Measurements from ENCODE around the gene CALR. TPM values are rescaled to one million over a fixed set of nuclear protein-coding genes. Genes with fewer than 3 reads are reported as not detected.

CALR gene
- total and polyA plus RNA-seq, 12 donors, result 224 to 1,489 (median 613) TPM

DNA sequence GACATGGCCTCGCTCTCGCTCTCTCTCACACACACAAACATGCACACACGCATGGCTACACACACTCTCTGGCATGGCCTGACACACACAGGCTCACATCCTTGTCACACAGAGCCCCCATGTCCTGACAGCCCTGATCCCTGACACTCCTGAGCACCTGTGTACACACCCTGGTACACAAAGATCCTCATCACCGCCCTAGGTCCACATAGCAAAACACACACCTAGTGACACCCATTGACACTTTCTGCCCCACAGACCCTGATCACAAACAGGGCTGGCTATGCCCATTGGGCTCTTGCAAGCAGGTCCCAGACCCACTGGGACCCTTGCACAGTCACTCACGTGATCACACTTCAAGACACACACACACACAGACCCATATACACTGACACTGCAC is 52.9 kb downstream of the CALR start:
- WGBS, 4 donors, result 90 to 98% (median 94%) methylated on average over 5 of the region's 5 CpGs
- H3K36me3 ChIP-seq (replicated peaks in 1 of 2), result no peaks in the 10 kb centered on the region
- no peaks in the 10 kb centered on the region for H3K4me1 ChIP-seq (replicated peaks in 1 of 2)
- no peak for DNase-seq
- intact Hi-C loops (cut with DNase I), result no loop called here
- H3K27me3 ChIP-seq, result no peaks in the 10 kb centered on the region
- H3K9me3 ChIP-seq (replicated peaks in 1 of 3), result no peaks in the 10 kb centered on the region
- no peak overlapping the region for H3K27ac ChIP-seq
- TF ChIP-seq POLR2A (IDR thresholded peaks at IDR 0.05), result no peak
- TF ChIP-seq, protein P1, sequence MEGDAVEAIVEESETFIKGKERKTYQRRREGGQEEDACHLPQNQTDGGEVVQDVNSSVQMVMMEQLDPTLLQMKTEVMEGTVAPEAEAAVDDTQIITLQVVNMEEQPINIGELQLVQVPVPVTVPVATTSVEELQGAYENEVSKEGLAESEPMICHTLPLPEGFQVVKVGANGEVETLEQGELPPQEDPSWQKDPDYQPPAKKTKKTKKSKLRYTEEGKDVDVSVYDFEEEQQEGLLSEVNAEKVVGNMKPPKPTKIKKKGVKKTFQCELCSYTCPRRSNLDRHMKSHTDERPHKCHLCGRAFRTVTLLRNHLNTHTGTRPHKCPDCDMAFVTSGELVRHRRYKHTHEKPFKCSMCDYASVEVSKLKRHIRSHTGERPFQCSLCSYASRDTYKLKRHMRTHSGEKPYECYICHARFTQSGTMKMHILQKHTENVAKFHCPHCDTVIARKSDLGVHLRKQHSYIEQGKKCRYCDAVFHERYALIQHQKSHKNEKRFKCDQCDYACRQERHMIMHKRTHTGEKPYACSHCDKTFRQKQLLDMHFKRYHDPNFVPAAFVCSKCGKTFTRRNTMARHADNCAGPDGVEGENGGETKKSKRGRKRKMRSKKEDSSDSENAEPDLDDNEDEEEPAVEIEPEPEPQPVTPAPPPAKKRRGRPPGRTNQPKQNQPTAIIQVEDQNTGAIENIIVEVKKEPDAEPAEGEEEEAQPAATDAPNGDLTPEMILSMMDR (IDR thresholded peaks at IDR 0.05), result no peak
- no peak overlapping the region for H3K4me3 ChIP-seq

GRCh38 chr19:12992729-12993128 is 54.3 kb downstream of the CALR start:
- Histone ChIP-seq H3K9me3 (replicated peaks in 1 of 3) (no peaks in the 10 kb centered on the region), H3K27ac (no peak overlapping the region), H3K27me3 (no peaks in the 10 kb centered on the region), H3K4me3 (no peak overlapping the region), H3K36me3 (replicated peaks in 1 of 2) (no peaks in the 10 kb centered on the region), H3K4me1 (replicated peaks in 1 of 2) (peaks cover 8% of the 10 kb centered on the region in 2 donors)
- DNase-seq, result no peak
- TF ChIP-seq, protein P1 (IDR thresholded peaks at IDR 0.05), result no peak
- no peak for TF ChIP-seq POLR2A (IDR thresholded peaks at IDR 0.05)
- WGBS, 4 donors, result 91 to 96% (median 94%) methylated on average over 11 of the region's 11 CpGs
- intact Hi-C loops (cut with DNase I), result no loop called here

DNA sequence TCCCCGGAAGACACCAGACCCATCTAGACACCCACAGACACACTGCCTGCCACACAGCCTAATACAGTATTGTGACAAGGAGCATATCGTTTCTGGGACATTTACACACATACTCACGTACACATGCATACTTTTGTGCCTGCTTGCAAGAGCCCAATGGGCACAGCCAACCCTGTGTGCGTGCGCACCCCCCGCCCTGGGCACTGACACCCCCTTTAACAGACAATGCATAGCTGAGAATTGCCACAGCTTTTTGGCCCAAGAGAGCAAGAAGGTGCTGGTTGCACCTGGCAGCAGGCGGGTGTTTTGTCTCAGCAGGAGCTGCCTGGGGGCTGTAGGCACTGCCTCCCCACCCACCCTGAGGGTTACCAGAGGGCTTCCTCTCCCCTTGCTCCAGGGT is 55.2 kb downstream of the CALR start:
- TF ChIP-seq POLR2A (IDR thresholded peaks at IDR 0.05), result no peak
- TF ChIP-seq, protein P1 (IDR thresholded peaks at IDR 0.05), result no peak
- Histone ChIP-seq H3K27ac (no peak overlapping the region), H3K4me3 (no peak overlapping the region), H3K36me3 (replicated peaks in 1 of 2) (no peaks in the 10 kb centered on the region), H3K27me3 (no peaks in the 10 kb centered on the region), H3K9me3 (replicated peaks in 1 of 3) (no peaks in the 10 kb centered on the region), H3K4me1 (replicated peaks in 1 of 2) (peaks cover 8% of the 10 kb centered on the region in 2 donors)
- 84 to 96% (median 87%) methylated on average over 5 to 7 of the region's 7 CpGs for WGBS, 4 donors
- DNase-seq, result no peak
- intact Hi-C loops (cut with DNase I), result no loop called here

Small RNA genes lying within 50 kb of the gene (microRNA-seq; reads per million reads assigned to microRNA genes)
- gene MIR5695 (0 reads per million in 3 donors), gene MIR6515 (0.85 to 1.9 (median 0.89) reads per million in 3 donors)

Small RNA genes lying within 50 kb of the gene (small RNA-seq; reads per million reads assigned to genes)
- gene MIR5695 (0 reads per million in 2 donors), gene MIR6515 (0.36 to 0.42 reads per million in 2 donors)

Other genes starting within 250 kb of the CALR start
- 10 to 100 TPM in 5 of 9 donors, 1 to 10 TPM in 4; 6.9 to 14.7 (median 11.1) TPM for gene FBXW9, start 242.0 kb upstream of the CALR start, total RNA-seq
- 1 to 10 TPM; 2.1 to 6.8 (median 6.4) TPM for gene FBXW9, start 242.0 kb upstream of the CALR start, polyA plus RNA-seq
- gene TNPO2, start 214.7 kb upstream of the CALR start, total RNA-seq, result 100 to 1,000 TPM in 2 of 9 donors, 10 to 100 TPM in 7; 24.5 to 104 (median 78.0) TPM
- 10 to 100 TPM; 43.4 to 99.2 (median 58.4) TPM for gene TNPO2, start 214.7 kb upstream of the CALR start, polyA plus RNA-seq
- 100 to 1,000 TPM; 125 to 423 (median 195) TPM for gene TRIR, start 203.9 kb upstream of the CALR start, total RNA-seq
- 100 to 1,000 TPM; 162 to 405 (median 338) TPM for gene TRIR, start 203.9 kb upstream of the CALR start, polyA plus RNA-seq
- 10 to 100 TPM; 75.3 to 97.7 (median 82.5) TPM for gene GET3, start 201.1 kb upstream of the CALR start, total RNA-seq
- 10 to 100 TPM; 50.3 to 74.1 (median 56.7) TPM for gene GET3, start 201.1 kb upstream of the CALR start, polyA plus RNA-seq
- gene BEST2, start 186.8 kb upstream of the CALR start, total RNA-seq, result not detected
- gene BEST2, start 186.8 kb upstream of the CALR start, polyA plus RNA-seq, result not detected
- gene HOOK2, start 163.1 kb upstream of the CALR start, total RNA-seq, result 10 to 100 TPM; 10.2 to 38.3 (median 25.5) TPM
- 10 to 100 TPM in 2 of 3 donors, 1 to 10 TPM in 1; 6.3 to 99.7 (median 69.3) TPM for gene HOOK2, start 163.1 kb upstream of the CALR start, polyA plus RNA-seq
- gene JUNB, start 147.1 kb upstream of the CALR start, total RNA-seq, result 100 to 1,000 TPM in 8 of 9 donors, 10 to 100 TPM in 1; 46.9 to 594 (median 351) TPM
- gene JUNB, start 147.1 kb upstream of the CALR start, polyA plus RNA-seq, result 100 to 1,000 TPM in 2 of 3 donors, 1 to 10 TPM in 1; 4.2 to 291 (median 104) TPM
- gene PRDX2, start 136.8 kb upstream of the CALR start, total RNA-seq, result 1,000 to 10,000 TPM in 3 of 9 donors, 100 to 1,000 TPM in 6; 597 to 1,660 (median 849) TPM
- gene PRDX2, start 136.8 kb upstream of the CALR start, polyA plus RNA-seq, result 100 to 1,000 TPM; 146 to 957 (median 364) TPM
- gene THSD8, start 136.5 kb upstream of the CALR start, total RNA-seq, result 1 to 10 TPM in 5 of 9 donors, not detected in 4; 1.8 to 8.6 (median 4.7) TPM
- gene THSD8, start 136.5 kb upstream of the CALR start, polyA plus RNA-seq, result 1 to 10 TPM; 3.5 to 5.6 (median 4.4) TPM
- 10 to 100 TPM in 1 of 9 donors, 1 to 10 TPM in 8; 2.8 to 11.5 (median 6.6) TPM for gene RNASEH2A, start 132.0 kb upstream of the CALR start, total RNA-seq
- 1 to 10 TPM; 1.8 to 4.3 (median 3.4) TPM for gene RNASEH2A, start 132.0 kb upstream of the CALR start, polyA plus RNA-seq
- gene RTBDN, start 104.0 kb upstream of the CALR start, total RNA-seq, result 1 to 10 TPM in 3 of 9 donors, under 1 TPM in 1, not detected in 5; 0.23 to 5.2 (median 2.9) TPM
- gene RTBDN, start 104.0 kb upstream of the CALR start, polyA plus RNA-seq, result 10 to 100 TPM in 1 of 3 donors, 1 to 10 TPM in 2; 2.0 to 16.4 (median 4.5) TPM
- gene MAST1, start 100.1 kb upstream of the CALR start, total RNA-seq, result 1 to 10 TPM in 8 of 9 donors, under 1 TPM in 1; 0.72 to 6.9 (median 3.0) TPM
- 10 to 100 TPM in 1 of 3 donors, 1 to 10 TPM in 2; 1.3 to 29.6 (median 4.7) TPM for gene MAST1, start 100.1 kb upstream of the CALR start, polyA plus RNA-seq
- gene DNASE2, start 57.2 kb upstream of the CALR start, total RNA-seq, result 10 to 100 TPM in 8 of 9 donors, 1 to 10 TPM in 1; 3.3 to 83.4 (median 53.8) TPM
- 10 to 100 TPM; 13.6 to 22.2 (median 17.9) TPM for gene DNASE2, start 57.2 kb upstream of the CALR start, polyA plus RNA-seq
- gene KLF1, start 51.4 kb upstream of the CALR start, total RNA-seq, result under 1 TPM in 2 of 9 donors, not detected in 7; 0.23 to 0.83 TPM
- gene KLF1, start 51.4 kb upstream of the CALR start, polyA plus RNA-seq, result under 1 TPM in 1 of 3 donors, not detected in 2; 0.24 TPM
- gene GCDH, start 47.4 kb upstream of the CALR start, total RNA-seq, result 10 to 100 TPM; 23.7 to 78.4 (median 35.3) TPM
- gene GCDH, start 47.4 kb upstream of the CALR start, polyA plus RNA-seq, result 10 to 100 TPM; 16.2 to 26.9 (median 22.5) TPM
- under 1 TPM in 2 of 9 donors, not detected in 7; 0.78 to 0.91 TPM for gene SYCE2, start 19.3 kb upstream of the CALR start, total RNA-seq
- gene SYCE2, start 19.3 kb upstream of the CALR start, polyA plus RNA-seq, result under 1 TPM; 0.16 to 0.24 (median 0.20) TPM
- gene FARSA, start 4.9 kb upstream of the CALR start, total RNA-seq, result 100 to 1,000 TPM in 1 of 9 donors, 10 to 100 TPM in 8; 40.6 to 102 (median 55.0) TPM
- 10 to 100 TPM; 33.5 to 62.1 (median 36.0) TPM for gene FARSA, start 4.9 kb upstream of the CALR start, polyA plus RNA-seq
- gene RAD23A, start 7.3 kb downstream of the CALR start, total RNA-seq, result 100 to 1,000 TPM in 6 of 9 donors, 10 to 100 TPM in 3; 66.5 to 146 (median 111) TPM
- 100 to 1,000 TPM; 112 to 240 (median 206) TPM for gene RAD23A, start 7.3 kb downstream of the CALR start, polyA plus RNA-seq
- 100 to 1,000 TPM in 1 of 9 donors, 10 to 100 TPM in 8; 26.1 to 101 (median 48.5) TPM for gene GADD45GIP1, start 18.6 kb downstream of the CALR start, total RNA-seq
- gene GADD45GIP1, start 18.6 kb downstream of the CALR start, polyA plus RNA-seq, result 100 to 1,000 TPM in 2 of 3 donors, 10 to 100 TPM in 1; 16.5 to 213 (median 183) TPM
- 1 to 10 TPM in 5 of 9 donors, under 1 TPM in 4; 0.35 to 2.3 (median 1.1) TPM for gene DAND5, start 31.0 kb downstream of the CALR start, total RNA-seq
- gene DAND5, start 31.0 kb downstream of the CALR start, polyA plus RNA-seq, result under 1 TPM; 0.27 to 0.34 (median 0.32) TPM
- 10 to 100 TPM in 8 of 9 donors, 1 to 10 TPM in 1; 1.3 to 72.8 (median 32.2) TPM for gene NFIX, start 56.9 kb downstream of the CALR start, total RNA-seq
- gene NFIX, start 56.9 kb downstream of the CALR start, polyA plus RNA-seq, result 10 to 100 TPM in 1 of 3 donors, 1 to 10 TPM in 2; 4.9 to 18.0 (median 9.4) TPM
- gene LYL1, start 164.2 kb downstream of the CALR start, total RNA-seq, result 10 to 100 TPM in 5 of 9 donors, 1 to 10 TPM in 4; 4.3 to 22.5 (median 10.5) TPM
- gene LYL1, start 164.2 kb downstream of the CALR start, polyA plus RNA-seq, result 10 to 100 TPM in 1 of 3 donors, 1 to 10 TPM in 1, under 1 TPM in 1; 0.38 to 18.7 (median 7.9) TPM
- gene TRMT1, start 178.1 kb downstream of the CALR start, total RNA-seq, result 10 to 100 TPM; 13.4 to 48.0 (median 30.7) TPM
- 100 to 1,000 TPM in 2 of 3 donors, 10 to 100 TPM in 1; 15.5 to 229 (median 120) TPM for gene TRMT1, start 178.1 kb downstream of the CALR start, polyA plus RNA-seq
- gene NACC1, start 179.7 kb downstream of the CALR start, total RNA-seq, result 10 to 100 TPM; 26.7 to 67.0 (median 41.2) TPM
- gene NACC1, start 179.7 kb downstream of the CALR start, polyA plus RNA-seq, result 10 to 100 TPM; 12.4 to 47.7 (median 14.8) TPM
- gene STX10, start 211.8 kb downstream of the CALR start, total RNA-seq, result 10 to 100 TPM; 30.5 to 90.7 (median 62.2) TPM
- 100 to 1,000 TPM in 2 of 3 donors, 10 to 100 TPM in 1; 16.0 to 182 (median 159) TPM for gene STX10, start 211.8 kb downstream of the CALR start, polyA plus RNA-seq
- 100 to 1,000 TPM in 2 of 9 donors, 10 to 100 TPM in 6, 1 to 10 TPM in 1; 8.8 to 121 (median 59.3) TPM for gene IER2, start 211.8 kb downstream of the CALR start, total RNA-seq
- gene IER2, start 211.8 kb downstream of the CALR start, polyA plus RNA-seq, result 100 to 1,000 TPM in 1 of 3 donors, 10 to 100 TPM in 1, 1 to 10 TPM in 1; 7.4 to 120 (median 97.1) TPM

All from adrenal gland (tissue), 12 donors.